VCaP (cell line): Measurements from ENCODE around the gene ANKRD55.
"Not testable (repeated sequence)": the region's sequence is repeated elsewhere in the genome, so short reads cannot be mapped to it uniquely, and the experiment has no call there.

Source experiments
- H3K27ac ChIP-seq: fragments of 450-650 bp; 2 replicates; pipeline ENCODE4 v1.5.1; 2017
- CTCF ChIP-seq: fragments of 450-650 bp; conservative IDR thresholded peaks from 2 replicates; pipeline ENCODE4 v1.5.1; 2017; ENCODE audit warnings: mild to moderate bottlenecking, moderate library complexity

The ANKRD55 gene

GRCh38 chr5:56232538-56232937, 592 bp downstream of the ANKRD55 start:
- no peak for TF ChIP-seq CTCF

GRCh38 chr5:56230576-56230975, 2.6 kb downstream of the ANKRD55 start:
- H3K27ac ChIP-seq, result no peak overlapping the region
- TF ChIP-seq CTCF, result no peak

More at GRCh38 chr5:56232538-56232937, 592 bp downstream of the ANKRD55 start:
- no peak overlapping the region; the same call in 1 of the 2 replicates for H3K27ac ChIP-seq

- TF ChIP-seq CTCF, result no peak
- H3K27ac ChIP-seq, result no peak overlapping the region
Measured at GRCh38 chr5:56229111-56229510, 4.0 kb downstream of the ANKRD55 start.

- no peak for TF ChIP-seq CTCF
Measured at GRCh38 chr5:56228631-56229030, 4.5 kb downstream of the ANKRD55 start.

GRCh38 chr5:56227691-56228090, 5.4 kb downstream of the ANKRD55 start:
- no peak for TF ChIP-seq CTCF
- H3K27ac ChIP-seq, result no peak overlapping the region

More at GRCh38 chr5:56228631-56229030, 4.5 kb downstream of the ANKRD55 start:
- no peak overlapping the region for H3K27ac ChIP-seq

GRCh38 chr5:56223298-56223697, 9.8 kb downstream of the ANKRD55 start:
- H3K27ac ChIP-seq, result not testable (repeated sequence)

GRCh38 chr5:56221601-56222000, 11.5 kb downstream of the ANKRD55 start:
- H3K27ac ChIP-seq, result not testable (repeated sequence)

- TF ChIP-seq CTCF, result no peak
- no peak overlapping the region for H3K27ac ChIP-seq
Measured at GRCh38 chr5:56215019-56215830, 17.9 kb downstream of the ANKRD55 start.

GRCh38 chr5:56213886-56214535, 19.1 kb downstream of the ANKRD55 start:
- not testable (repeated sequence) for H3K27ac ChIP-seq
